Astrocyte (in vitro differentiated cells and primary cell): ENCODE results near the gene PITPNM3.

Source experiments
- CTCF ChIP-seq: IDR thresholded peaks from 2 replicates; pipeline ENCODE4 v1.5.1; 2011; ENCODE audit warnings: low read depth, mild to moderate bottlenecking, inconsistent platforms, low read length, moderate library complexity; ENCODE audit not compliant: insufficient read depth
- EZH2 ChIP-seq: IDR thresholded peaks from 2 replicates; pipeline ENCODE4 v1.6.1; 2012; ENCODE audit warnings: mild to moderate bottlenecking, low read length, inconsistent platforms; ENCODE audit not compliant: insufficient read depth

- TF ChIP-seq CTCF (no peak), EZH2 (no peak)
Observed at GRCh38 chr17:6568184-6568758, 11.9 kb upstream of the PITPNM3 start.
